Transverse colon (tissue), 3 donors: Measurements from ENCODE around the gene MTERF2.

Source experiments
- CTCF ChIP-seq, 5 experiments: fragments of 200-600 bp in 3 of 5; fragments of 450-650 bp in 2 of 5; sonication (generic) in 3 of 5; IDR thresholded peaks; 1 replicate in 2 of 5; 2 replicates in 3 of 5; pipeline ENCODE4 v1.5.1; 2016 to 2017; ENCODE audit warnings: antibody characterized with exemption in 5 of 5, inconsistent platforms in 3 of 5, mild to moderate bottlenecking in 2 of 5, moderate library complexity in 1 of 5
- POLR2A ChIP-seq: fragments of 450-650 bp; IDR thresholded peaks from one replicate; pipeline ENCODE4 v1.6.1; 2016; ENCODE audit warnings: antibody characterized with exemption, mild to moderate bottlenecking, moderate library complexity

- TF ChIP-seq POLR2A: no peak
- no peak for TF ChIP-seq CTCF (IDR thresholded peaks at IDR 0.05)
Observed at GRCh38 chr12:106980944-106981343, 6.0 kb downstream of the MTERF2 start.
